Activated naive CD8-positive, alpha-beta T cell treated with anti-CD3 and anti-CD28 coated beads, Interleukin-2, amount 10 ng/mL, durations not matched to agents 7 days and 5 days (primary cell): ENCODE results near the gene UNC13C. TPM values are rescaled to one million over a fixed set of nuclear protein-coding genes. Genes with fewer than 3 reads are reported as not detected.

Experiments
- ATAC-seq: fragments of 150-1000 bp; cut with Tn5 transposase; one replicate; pipeline ENCODE4 v1.10.0; 2021; ENCODE audit warnings: low read depth, moderate library complexity
- POLR2A ChIA-PET: fragments of 350-600 bp; sonication (Branson Sonifier 250); formaldehyde crosslinking; loops from one replicate; lab custom pipeline; 2021; ENCODE audit warnings: antibody characterized with exemption; lab: Charles Lee
- DNase-seq: peaks from one replicate; pipeline ENCODE4 v3.0.0; 2021
- H3K27ac Mint-ChIP-seq: one replicate; pipeline ENCODE4 v1.8.0; 2022; ENCODE audit warnings: mild to moderate bottlenecking, mixed read lengths
- H3K27me3 Mint-ChIP-seq: one replicate; pipeline ENCODE4 v1.8.0; 2022; ENCODE audit warnings: mild to moderate bottlenecking, moderate library complexity, mixed read lengths
- H3K36me3 Mint-ChIP-seq: one replicate; pipeline ENCODE4 v1.8.0; 2021; ENCODE audit warnings: mild to moderate bottlenecking, mixed read lengths
- H3K4me1 Mint-ChIP-seq: one replicate; pipeline ENCODE4 v1.8.0; 2021; ENCODE audit warnings: mixed read lengths
- H3K4me3 Mint-ChIP-seq: one replicate; pipeline ENCODE4 v1.8.0; 2022; ENCODE audit warnings: mild to moderate bottlenecking, moderate library complexity, mixed read lengths
- H3K9me3 Mint-ChIP-seq: one replicate; pipeline ENCODE4 v1.8.0; 2021; ENCODE audit warnings: mixed read lengths
- total RNA-seq, 2 experiments: library from RNA; stranded (reverse); gene quantifications; one replicate each; pipeline ENCODE4 v1.2.3, GENCODE V29; 2021

UNC13C gene
- total RNA-seq, 2 experiments from 2014 or later = not detected

GRCh38 chr15:54681584-54681983 is 703.3 kb downstream of the UNC13C start:
- Mint-ChIP-seq H3K36me3 (no peaks in the 10 kb centered on the region), H3K4me1 (no peaks in the 10 kb centered on the region), H3K27ac (no peak overlapping the region), H3K4me3 (no peak overlapping the region), H3K27me3 (no peaks in the 10 kb centered on the region), H3K9me3 (no peaks in the 10 kb centered on the region)
- DNase-seq (no peak), ATAC-seq (no peak)
- POLR2A ChIA-PET = no interaction called here

Other genes starting within 250 kb of the UNC13C start
- gene WDR72, start 218.8 kb upstream of the UNC13C start, total RNA-seq = not detected